ENCODE results near the gene EID2.
A peak's percentile ranks its signal among the peaks of the same experiment; 100 is the strongest.

Gene EID2, protein sequence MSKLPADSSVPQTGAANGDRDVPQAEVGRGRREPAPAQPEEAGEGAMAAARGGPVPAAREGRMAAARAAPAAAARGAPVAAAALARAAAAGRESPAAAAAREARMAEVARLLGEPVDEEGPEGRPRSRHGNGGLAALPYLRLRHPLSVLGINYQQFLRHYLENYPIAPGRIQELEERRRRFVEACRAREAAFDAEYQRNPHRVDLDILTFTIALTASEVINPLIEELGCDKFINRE

DNA sequence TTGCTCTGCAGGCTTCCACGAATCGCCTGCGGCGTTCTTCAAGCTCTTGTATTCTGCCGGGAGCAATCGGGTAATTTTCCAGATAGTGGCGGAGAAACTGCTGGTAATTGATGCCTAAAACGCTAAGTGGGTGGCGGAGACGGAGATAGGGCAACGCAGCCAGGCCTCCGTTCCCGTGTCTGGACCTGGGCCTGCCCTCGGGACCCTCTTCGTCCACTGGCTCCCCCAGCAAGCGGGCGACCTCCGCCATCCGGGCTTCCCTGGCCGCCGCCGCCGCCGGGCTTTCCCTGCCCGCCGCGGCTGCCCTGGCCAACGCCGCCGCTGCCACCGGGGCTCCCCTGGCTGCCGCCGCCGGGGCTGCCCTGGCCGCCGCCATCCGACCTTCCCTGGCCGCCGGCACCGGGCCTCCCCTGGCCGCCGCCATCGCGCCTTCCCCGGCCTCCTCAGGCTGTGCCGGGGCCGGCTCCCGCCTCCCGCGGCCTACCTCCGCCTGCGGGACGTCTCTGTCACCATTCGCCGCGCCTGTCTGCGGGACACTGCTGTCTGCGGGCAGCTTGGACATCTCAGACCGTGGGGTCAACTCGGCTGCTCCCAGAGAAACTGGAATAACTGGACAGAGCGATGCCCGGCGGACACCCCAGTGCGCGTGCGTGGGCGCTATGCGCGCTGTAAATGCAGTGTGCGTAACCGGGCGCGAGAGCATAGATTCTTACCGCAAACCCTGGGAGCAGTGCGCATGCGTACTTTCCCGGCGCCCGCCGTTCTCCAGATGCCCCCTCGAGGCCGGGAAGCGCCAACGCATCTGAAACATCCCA is at the start of gene EID2:
TSS of gene EID2 (minus strand) at position 644 of the 815 bp plus-strand sequence. CDS start at position 562, 82 bp downstream.
- peak; percentile 83 to 94 (median 93) for DNase-seq (ENCODE audit: low read depth in 3 of 3)

DNA sequence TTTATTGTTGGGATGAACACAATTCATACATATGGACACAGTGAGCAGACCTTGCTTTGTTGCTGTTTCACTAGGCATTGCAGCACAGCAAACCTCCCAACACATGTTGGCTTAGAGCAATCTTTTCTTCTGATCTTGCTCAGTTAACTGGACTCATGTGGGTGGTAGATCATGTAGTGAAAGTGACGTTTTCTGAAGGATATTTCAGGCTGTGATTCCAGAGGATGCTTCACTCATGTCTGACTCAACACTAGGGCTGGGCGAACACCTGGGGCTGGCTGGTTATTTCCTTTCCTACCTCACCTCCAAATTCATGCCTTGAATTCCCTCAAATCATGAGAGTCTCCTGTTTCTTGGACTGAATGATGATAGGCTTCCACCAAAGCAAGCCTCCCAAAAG is 48.1 kb upstream of the EID2 start:
- DNase-seq (ENCODE audit: low read depth in 3 of 3), result no peak

DNA sequence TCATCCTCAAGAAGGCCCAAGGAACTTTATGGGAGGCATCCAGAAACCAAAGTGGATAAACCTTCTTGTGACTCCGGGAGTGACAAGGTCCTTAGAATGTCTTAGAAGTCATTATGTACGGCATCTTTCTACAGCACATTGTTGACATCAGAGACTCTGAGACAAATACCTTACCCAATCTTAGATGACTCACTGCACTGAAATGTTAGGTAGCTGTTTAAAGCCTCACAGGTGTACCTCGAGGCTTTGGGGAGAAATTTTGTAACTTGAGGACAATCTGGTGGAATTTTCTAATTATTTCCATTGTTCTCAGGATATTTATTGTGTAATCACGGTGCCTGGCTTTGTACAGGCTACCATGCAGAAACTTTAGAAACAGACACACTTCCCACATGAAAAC is 47.5 kb upstream of the EID2 start:
- DNase-seq (ENCODE audit: low read depth in 3 of 3), result no peak

DNA sequence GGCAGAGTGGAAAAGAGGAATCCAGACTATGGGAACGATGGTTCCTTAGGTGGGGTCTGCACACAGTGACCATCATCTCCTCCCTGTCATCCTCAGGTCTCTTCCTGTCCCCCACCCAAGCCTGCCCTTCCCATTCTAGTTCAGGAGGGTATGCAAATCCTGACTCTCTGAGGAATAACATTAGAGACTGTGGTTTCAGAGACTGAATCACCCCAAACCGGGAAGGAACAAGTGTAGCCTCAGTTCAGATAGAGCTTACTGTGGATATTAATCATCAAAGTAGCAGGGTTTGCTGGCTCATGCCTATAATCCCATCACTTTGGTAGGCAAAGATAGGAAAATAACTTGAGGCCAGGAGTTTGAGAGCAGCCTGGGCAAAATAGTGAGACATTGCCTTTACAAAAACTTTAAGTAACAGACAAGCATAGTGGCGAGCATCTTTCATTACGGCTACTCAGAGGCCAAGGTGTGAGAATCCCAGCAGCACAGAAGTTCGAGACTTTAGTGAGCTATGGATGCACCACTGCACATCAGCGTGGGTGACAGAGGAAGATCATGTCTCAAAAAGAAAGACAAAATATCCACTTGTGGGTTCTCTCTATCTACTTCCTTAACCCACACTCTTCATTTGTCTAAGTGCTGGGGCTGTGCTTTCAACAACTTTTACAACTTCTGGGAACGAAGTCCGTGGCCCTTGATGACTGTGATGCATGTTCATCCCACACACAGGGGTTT is 43.1 kb upstream of the EID2 start:
- DNase-seq (ENCODE audit: low read depth in 3 of 3), result no peak

DNA sequence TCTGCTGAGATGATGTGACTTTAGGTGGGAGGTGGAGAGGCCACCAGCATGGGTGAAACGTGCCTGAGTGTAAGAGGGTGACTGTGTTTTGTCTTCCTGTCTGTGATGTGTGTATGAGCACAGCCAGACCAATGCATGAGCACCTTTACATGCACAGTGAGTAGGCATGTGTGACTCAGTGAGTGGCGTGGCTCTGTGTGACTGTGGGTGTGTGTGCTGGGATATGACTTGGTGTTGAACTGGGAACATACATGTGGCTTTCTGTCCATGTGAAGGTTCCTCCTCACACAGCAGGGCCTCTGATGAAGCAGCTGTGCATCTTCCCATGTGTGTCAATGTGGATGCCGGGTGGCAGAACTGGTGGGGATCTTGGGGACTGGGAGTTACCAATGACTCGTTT is 42.5 kb upstream of the EID2 start:
- DNase-seq (ENCODE audit: low read depth in 3 of 3), result no peak

DNA sequence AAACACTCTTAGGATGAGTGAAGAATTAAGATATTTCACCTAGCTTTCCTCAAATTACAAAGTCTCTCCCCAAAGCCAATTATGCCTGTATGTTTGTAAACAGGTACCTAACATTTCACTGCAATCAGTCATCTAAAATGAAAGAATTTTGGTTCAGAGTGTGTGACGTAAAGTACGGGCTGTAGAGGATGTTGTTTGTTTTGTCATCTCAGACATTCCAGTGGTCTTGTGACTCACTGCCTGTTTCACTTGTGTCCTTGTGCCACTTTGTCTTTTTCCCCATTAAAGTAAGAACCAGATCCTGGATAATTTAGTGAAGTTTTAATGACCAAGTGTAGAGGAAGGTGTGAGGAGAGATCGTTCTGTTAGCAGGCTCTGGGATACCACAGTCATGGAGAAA is 28.6 kb upstream of the EID2 start:
- DNase-seq (ENCODE audit: low read depth in 3 of 3), result no peak

DNA sequence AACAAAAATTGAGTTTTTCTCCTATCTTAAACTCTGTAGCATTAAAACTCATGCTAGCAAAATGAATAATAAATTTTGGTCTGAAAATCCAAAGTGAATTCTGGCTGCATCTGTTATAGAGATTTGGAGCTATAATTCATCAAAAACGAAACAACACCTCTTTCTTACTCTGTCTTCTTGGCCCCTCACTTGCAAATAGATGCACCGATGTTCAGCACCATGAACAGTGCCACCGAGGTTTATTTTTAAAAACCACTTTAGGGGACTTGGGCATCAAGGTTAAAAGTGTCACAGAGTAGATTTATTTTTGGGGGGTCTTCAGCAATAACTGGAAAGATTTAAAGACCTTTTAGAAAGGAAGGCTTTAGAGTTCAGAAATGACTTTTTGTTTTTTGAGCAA is 26.1 kb upstream of the EID2 start:
- no peak for DNase-seq (ENCODE audit: low read depth in 3 of 3)

DNA sequence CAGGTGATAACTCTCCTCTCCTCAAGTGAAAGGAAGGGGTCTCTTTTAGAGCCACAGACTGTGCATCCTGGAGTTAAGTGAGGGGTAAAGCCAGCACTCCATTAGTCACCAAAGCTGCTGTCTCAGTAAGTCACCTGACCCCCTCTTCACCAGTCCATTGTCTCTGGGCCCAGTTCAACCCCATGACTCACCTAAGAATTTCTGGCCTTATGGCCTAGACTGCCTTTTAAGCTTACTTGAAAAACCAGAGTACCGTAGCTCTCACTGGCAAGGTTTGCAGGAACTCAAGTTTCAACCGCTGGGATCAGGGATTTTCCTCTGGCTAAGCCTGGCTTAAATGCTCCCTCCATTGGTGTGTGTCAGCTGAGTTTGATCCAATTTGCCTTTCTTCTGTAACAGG is 23.4 kb upstream of the EID2 start:
- DNase-seq (ENCODE audit: low read depth in 3 of 3), result no peak

DNA sequence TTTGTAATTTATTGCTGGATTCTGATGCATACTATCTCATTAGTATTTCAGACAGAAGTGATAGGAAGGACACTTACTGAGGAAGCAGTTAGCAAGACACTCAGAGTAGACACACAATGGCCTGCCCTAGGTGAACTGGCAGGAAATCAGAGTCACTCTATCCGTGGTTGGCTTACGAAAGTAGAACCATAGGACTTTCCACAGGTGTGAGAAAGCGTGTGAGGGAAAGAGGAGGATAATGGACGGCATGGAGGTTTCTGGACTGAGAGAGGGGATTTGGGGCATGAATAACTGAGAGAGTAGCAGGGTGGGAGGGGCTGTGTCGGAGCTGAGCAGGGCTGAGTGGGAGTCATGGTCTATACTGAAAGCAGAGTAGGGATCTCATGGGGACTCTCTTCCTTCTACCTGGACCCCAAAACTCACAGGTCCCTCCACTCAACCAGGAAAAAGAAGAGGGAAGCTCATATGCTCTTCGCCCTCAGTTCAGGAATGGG is 18.7 kb upstream of the EID2 start:
- DNase-seq (ENCODE audit: low read depth in 3 of 3), result no peak

DNA sequence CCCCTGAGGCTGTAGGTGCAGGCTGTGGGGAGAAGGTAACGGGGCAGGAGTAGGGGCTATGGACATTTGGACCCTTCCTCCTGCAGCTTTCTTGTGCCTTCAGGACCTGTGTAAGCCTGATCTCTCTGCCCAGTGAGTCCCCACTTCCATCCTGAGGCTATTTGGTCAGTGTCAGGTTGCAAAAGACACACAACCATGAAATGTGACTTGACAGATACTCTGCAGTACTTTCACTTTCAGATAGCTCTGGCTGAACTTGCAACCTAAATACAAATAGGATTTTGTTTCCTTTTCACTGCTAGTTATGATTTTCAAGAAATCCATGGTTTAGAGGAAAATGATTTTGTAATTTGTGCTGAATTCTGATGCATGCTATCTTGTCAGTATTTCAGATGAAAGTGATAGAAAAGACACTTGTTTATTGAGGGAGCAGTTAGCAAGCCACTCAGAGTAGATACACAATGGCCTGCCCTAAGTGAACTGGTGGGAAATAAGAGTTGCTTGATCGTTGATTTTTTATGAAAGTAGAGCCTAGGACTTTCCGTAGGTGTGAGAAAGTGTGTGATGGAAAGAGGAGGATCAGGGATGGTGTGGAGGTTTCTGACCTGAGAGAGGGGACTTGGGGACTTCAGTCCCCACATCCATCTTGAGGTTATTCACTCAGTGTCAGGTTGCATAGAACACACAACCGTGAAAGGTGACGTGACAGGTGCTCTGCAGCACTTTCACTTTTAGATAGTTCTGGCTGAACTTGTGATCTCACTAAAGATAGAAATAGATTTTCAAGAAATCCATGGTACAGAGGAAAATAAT is 18.1 kb upstream of the EID2 start:
- DNase-seq (ENCODE audit: low read depth in 3 of 3), result no peak

DNA sequence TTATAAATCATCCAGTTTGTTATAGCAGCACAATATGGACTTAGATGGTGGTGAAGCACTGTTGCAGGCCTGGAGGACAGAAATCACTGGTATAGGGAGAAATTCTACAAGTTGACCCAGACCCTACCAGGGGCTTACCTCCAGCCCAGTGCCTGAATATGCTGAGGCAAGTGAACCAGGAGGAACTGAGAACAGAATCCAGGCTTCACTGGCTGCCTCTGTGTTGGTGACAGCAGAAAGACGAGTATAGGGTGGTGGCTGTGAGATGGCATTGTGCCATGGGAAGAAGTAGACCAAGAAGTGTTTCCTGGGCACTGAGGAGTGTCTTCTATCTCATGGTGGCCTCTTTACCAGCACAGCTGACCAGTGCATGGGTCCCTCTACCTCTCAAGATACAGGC is 15.9 kb upstream of the EID2 start:
- no peak for DNase-seq (ENCODE audit: low read depth in 3 of 3)

DNA sequence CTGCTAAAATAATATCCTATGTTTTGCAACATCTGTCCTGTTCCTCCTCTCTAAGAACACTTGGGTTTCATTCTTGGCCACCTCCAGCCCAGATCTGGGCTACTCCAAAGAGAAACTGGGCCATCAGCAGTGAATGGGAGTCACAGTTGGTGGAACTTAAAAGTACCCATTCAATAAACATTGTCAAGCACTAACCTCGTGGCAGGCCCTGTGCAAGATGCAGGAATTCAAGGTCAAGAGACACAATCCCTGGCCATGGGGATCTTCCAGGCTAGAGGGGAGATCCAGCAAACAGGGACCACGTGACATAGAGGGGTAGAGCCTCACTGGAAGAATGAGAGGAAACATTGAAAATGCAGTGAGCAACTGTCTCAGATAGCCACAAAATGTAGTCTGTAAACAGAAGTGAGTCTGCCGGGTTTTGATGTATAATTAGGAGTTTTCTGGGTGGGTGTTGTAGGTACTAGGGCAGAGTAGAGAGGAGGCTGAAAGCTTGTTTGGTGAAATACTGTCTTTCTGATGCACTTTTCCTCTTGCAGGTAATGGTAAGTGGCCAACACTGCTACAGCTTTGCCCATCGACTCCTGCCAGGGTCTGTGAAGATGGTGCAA is 14.8 kb upstream of the EID2 start:
- no peak for DNase-seq (ENCODE audit: low read depth in 3 of 3)

DNA sequence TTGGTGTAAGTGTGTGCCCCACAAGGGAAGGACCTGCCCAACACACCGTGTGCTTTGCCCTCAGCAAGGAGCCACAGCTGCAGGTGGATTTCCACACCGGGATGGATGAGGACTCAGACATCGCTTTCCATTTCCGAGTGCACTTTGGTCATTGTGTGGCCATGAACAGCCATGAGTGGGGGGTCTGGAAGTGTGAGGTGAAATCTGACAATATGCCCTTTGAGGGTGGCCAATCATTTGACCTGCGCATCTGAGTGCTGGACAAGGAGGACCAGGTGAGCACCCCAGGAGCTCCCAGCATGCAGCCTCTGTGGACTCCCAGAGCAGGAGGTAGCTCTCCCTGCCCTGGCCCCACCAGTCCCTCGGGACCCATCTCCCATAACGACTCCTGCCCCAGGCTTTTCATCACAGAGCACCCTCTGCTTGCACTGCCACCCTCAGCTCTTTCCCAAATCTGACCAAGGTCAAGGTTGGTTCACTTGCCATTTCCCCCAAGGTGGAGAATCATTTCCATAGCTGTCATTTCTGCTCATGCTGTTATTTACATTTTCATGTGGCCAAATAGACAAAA is 13.2 kb upstream of the EID2 start:
- no peak for DNase-seq (ENCODE audit: low read depth in 3 of 3)

DNA sequence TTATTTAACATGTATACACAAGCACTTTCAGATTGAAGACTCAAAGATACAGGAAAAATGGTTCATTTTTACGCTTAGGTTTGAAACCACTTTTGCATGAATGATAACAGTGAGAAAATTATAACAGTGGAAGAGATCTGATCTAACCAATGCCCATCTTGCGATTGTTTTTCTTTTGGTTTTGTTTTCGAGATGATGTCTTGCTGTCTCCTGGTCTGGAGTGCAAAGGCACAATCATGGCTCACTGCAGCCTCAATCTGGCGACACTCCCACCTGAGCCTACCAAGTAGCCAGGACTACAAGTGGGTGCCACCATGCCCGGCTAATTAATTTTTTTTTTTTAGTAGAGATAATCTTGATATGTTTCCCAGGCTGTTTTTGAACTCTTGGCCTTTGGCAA is 10.2 kb upstream of the EID2 start:
- DNase-seq (ENCODE audit: low read depth in 3 of 3), result no peak

DNA sequence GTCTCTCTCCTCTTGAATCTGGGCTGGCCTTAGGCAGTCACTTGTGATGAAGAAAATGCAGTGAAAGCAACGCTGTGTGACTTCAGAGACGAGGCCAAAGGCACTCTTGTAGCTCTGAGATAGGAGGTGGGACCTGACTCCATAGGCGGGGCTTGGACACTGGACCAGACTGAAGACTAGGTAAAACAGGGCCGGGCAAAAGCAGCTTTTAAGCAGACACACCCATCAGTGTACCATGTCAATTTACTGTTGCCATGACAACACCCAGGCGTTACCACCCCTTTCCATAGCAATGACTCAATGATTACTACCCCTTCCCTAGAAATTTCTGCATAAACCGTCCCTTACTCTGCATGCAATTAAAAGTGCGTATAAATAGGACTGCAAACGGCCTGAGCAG is 6.6 kb upstream of the EID2 start:
- no peak for DNase-seq (ENCODE audit: low read depth in 3 of 3)

DNA sequence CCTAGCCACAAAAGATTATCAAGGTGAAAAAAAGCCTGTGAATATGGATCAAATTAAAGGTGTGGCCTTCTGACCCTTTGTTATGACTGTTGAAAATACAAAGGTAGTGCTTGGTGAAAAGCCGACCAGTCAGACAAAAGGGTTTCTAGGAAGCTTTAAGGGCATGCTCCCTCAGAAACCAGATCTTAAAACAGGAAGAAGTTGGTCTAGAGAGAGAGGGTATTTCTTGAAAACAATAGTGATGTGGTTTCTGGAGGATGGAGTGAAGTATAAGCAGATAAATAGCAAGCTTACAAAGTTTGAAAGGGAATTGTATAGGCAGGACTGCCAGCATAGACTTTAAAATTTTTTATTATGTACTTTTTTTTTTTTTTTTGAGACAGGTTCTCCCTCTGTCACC is 5.0 kb upstream of the EID2 start:
- DNase-seq (ENCODE audit: low read depth in 3 of 3), result no peak

DNA sequence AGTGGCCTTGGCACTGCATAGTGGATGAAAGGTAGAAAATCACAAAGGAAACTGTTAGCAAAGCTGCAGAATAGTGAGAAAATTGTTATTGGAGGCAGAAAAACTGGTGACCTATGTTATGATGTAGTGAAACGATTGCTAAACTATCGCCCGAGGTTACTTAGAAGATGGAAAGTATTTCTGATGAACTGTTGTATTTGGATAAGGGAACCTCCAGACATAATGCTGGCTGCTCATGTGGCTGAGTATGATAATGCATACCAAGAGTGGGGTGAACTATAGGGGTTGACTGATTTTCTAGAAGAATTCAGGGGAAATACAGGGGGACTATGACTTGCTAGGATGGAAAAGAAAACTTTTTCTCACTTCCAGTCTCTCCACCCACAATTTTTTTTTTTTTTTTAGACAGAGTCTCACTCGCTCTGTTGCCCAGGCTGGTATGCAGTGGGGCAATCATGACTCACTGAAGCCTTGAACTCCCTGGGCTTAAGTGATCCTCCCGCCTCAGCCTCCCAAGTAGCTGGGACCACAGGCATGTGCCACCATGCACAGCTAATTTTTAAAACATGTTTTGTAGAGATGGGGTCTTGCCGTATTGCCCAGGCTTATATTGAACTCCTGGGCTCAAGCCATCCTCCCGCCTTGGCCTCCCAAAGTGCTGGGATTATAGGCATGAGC is 4.4 kb upstream of the EID2 start:
- DNase-seq (ENCODE audit: low read depth in 3 of 3), result no peak

DNA sequence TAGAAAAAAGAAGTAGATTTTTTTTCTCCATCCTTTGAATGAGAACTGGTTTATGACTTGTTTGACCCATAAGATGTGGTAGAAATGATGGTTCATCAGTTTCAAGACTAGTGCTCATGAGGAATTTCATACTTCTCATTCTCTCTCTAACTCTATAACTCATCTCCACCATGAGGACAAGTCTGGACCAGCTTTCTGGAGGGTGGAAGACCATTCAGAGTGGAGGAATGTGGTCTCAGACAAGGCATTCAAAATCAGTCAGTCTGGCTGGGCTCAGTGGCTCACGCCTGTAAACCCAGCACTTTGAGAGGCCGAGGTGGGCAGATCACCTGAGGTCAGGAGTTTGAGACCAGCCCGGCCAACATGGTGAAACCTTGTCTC is 3.5 kb upstream of the EID2 start:
- no peak for DNase-seq (ENCODE audit: low read depth in 3 of 3)

DNA sequence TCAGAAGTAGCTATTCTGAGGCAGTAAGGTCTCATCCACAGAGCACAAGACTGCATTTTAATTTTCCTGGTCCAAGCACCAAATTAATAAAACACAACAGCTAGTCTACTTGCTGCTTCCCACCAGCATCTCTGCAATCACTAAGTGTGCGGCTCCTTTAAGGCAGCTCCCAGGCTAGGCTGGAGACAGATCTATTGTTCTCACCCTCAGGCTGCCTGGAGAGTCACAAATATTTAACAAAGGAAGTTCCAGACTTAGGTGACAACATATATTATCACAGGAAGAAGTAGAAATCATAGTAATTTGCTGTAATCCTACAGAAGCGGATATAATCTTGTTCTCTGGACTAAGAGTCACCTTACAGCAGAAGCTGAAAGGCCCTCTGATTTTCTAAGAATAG is 2.2 kb upstream of the EID2 start:
- no peak for DNase-seq (ENCODE audit: low read depth in 3 of 3)

DNA sequence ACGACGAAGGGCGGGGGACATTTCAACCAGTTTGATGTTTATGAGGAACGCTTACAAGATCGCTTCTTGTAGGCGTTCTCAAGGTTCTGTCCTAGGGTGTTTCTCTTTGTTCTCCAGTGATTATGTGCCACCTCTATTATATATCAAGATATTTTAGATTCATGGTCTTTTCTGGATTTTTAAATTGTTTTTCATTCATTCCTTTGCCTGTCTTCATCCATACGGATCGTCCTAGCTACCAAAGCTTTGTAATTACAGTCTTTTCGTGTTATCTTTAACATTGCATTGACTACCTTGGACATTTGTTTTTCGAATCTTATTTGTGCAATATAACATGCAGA is 342 bp upstream of the EID2 start:
- no peak for DNase-seq (ENCODE audit: low read depth in 3 of 3)

DNA sequence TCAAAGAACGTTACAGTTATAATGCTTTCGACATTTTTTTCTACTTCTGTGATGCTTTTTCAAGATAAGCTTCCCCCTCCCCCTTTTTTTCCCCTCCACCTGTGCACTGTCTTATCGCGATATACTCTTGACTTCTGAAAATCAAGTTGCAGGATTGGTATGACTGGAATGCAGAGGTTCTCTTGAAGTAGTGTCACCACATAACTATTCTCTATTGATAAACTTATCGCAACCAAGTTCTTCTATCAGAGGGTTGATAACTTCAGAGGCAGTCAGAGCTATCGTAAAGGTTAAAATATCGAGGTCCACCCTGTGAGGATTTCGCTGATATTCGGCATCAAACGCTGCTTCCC is 820 bp downstream of the EID2 start:
- DNase-seq (ENCODE audit: low read depth in 3 of 3), result no peak

Measured in stimulated activated CD4-positive, alpha-beta T cell treated with anti-CD3 and anti-CD28 coated beads, TNF-alpha, amount 100 ng/mL, for 4 hours (primary cell).